HFF-Myc (cell line): ENCODE data around the gene P2RX4.

Experiments
- DNase-seq: peaks from one replicate; pipeline ENCODE4 v3.0.0-alpha.2; 2011; ENCODE audit warnings: low read depth; ENCODE audit errors: extremely low read depth
- H3K4me3 ChIP-seq: replicated peaks from 2 replicates; pipeline ENCODE4 v1.5.1; 2011; ENCODE audit warnings: low read depth, mild to moderate bottlenecking, control low read depth, low read length
- TF ChIP-seq, protein P1 (sequence below): IDR thresholded peaks from 2 replicates; pipeline ENCODE4 v1.5.1; 2012; ENCODE audit warnings: mild to moderate bottlenecking, low read depth, low read length, control low read depth; ENCODE audit errors: missing control alignments

P2RX4 gene

DNA sequence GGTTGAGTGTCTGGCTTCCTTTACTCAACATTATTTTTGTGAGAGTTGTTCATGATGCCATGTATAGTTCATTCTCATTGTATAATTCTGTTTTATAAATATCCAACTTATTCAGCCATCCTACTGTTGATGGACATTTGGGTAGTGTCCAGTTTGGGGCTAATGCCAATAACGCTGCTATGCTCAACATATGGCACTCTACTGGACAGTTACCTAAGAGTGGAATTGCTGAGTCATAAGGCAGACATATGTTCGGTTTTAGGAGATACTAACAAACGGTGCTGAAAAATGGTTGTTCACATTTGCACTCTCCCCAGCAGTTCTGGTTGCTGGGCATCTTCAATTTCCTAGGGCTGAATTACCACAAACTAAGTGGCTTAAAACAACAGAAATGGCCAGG lies 28.7 kb upstream of the P2RX4 start:
- DNase-seq: no peak
- no peak overlapping the region for H3K4me3 ChIP-seq
- TF ChIP-seq, protein P1, sequence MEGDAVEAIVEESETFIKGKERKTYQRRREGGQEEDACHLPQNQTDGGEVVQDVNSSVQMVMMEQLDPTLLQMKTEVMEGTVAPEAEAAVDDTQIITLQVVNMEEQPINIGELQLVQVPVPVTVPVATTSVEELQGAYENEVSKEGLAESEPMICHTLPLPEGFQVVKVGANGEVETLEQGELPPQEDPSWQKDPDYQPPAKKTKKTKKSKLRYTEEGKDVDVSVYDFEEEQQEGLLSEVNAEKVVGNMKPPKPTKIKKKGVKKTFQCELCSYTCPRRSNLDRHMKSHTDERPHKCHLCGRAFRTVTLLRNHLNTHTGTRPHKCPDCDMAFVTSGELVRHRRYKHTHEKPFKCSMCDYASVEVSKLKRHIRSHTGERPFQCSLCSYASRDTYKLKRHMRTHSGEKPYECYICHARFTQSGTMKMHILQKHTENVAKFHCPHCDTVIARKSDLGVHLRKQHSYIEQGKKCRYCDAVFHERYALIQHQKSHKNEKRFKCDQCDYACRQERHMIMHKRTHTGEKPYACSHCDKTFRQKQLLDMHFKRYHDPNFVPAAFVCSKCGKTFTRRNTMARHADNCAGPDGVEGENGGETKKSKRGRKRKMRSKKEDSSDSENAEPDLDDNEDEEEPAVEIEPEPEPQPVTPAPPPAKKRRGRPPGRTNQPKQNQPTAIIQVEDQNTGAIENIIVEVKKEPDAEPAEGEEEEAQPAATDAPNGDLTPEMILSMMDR: no peak

DNA sequence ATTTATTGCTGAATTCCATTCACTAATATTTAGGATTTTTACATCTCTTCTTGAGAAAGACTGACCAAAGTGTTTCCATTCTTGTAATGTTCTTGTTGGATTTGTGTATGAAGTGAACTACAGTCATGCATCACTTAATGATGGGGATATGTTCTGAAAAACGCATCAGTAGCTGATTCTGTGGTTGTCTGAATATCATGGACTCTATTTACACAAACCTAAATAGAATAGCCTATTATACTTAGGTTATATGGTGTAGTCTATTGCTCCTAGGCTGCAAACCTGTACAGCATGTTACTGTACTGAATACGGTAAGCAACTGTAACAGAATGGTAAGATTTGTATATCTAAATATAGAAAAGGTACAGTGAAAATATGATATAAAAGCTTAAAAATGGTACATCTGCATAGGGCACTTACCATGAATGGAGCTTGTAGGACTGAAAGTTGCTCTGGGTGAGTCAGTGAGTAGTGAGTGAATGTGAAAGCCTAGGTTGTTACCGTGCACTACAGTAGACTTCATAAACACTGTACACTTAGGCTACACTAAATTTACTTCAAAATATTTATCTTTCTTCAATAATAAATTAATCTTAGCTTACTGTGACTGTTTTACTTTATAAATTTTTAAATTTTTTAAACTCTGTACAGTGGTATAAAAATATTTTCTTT lies 27.6 kb upstream of the P2RX4 start:
- H3K4me3 ChIP-seq: no peak overlapping the region
- DNase-seq: no peak
- TF ChIP-seq, protein P1: no peak

GRCh38 chr12:121184425-121184824 lies 25.5 kb upstream of the P2RX4 start:
- TF ChIP-seq, protein P1: no peak
- no peak for DNase-seq
- H3K4me3 ChIP-seq: no peak overlapping the region

- no peak overlapping the region for H3K4me3 ChIP-seq
- TF ChIP-seq, protein P1: no peak
- no peak for DNase-seq
Observed at GRCh38 chr12:121184984-121185889, 24.7 kb upstream of the P2RX4 start.

DNA sequence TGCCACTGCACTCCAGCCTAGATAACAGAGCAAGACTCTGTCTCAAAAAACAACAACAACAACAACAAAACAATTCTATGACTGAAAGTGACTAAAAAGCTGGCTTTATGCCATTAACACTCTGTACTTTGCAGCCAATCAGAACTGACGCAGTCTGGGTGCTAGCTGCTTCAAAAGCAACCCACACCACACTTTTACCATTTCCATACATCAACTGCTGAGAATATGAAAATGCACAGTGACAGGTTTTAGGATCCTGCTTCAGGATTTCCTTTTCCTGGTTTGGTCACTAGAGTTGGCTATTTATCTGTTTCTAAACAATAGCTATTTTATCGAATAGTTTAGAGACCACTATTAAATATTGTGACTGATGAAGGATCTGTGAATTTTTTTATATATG lies 23.1 kb upstream of the P2RX4 start:
- TF ChIP-seq, protein P1: no peak
- H3K4me3 ChIP-seq: no peak overlapping the region
- DNase-seq: no peak

DNA sequence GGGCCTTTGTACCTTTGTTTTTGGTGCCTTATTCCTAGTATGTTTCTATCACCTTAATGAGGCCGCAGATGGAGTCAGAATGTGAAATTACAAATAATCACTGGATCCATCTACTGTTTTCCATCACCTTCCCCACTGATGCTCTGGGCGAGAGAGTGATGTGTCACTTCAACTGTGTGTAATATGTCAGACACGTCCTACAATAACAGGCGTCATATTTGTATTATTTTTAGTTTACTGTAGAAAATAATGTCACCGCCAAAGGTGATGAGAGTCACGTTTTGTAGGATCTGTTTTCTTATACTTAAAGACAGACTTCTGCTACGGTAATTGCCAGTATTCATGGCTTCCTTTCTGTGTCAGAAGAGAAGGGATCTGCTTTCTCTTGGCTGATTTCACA lies 22.4 kb upstream of the P2RX4 start:
- H3K4me3 ChIP-seq: no peak overlapping the region
- TF ChIP-seq, protein P1: no peak
- DNase-seq: no peak
